ENCODE results near the gene CHN2.

DNA sequence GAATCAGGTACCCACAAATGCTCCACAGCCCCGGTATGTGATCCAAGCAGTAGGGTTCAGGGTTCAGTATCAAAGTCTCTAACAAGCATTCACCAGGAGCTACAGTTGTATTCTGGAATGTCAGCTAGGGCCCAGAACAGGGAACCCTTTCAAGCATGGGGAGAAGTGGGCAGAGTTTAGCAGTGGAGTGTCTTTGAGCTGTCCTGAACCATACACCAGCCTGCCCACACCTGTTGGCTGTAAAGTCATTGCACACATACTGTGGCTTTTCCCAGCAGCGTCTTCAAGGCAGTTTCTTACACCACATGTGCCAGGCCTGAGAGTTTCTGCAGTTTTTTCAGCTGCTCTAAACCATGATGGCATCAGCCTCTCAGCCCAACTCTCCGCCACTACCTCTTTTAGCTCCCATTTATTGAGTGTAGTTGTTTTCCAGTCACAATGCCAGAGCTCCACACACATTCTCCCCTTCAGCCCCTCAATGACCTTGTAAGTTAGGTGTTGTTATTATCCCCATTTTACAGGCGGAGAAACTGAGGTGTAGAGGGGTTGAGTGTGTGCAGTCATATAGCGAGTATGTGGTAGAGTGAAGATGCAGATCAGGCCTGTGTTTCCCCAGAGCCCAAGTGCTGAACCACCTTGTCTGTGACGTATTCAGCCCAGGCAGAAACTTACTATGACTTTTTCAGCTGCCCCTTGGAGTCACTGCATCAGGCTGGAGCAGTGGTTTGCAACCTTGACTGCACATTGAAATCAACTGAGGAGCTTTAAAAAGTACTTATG is 83.1 kb downstream of the CHN2 start:
- TF ChIP-seq TAF1 (IDR thresholded peaks at IDR 0.05; ENCODE audit: borderline replicate concordance, low read depth, low read length) = no peak
- no peak for TF ChIP-seq POLR2A (IDR thresholded peaks at IDR 0.05; ENCODE audit: low read depth, low read length)

All from GM12892 (cell line).